NCI-H1694 (cell line): ENCODE results near the gene NPAS2.

ENCODE experiments used
- DNase-seq: peaks from one replicate; lab custom pipeline; 2025; lab: John Stamatoyannopoulos, UW

NPAS2 gene

GRCh38 chr2:100968146-100969145 is 148.5 kb downstream of the NPAS2 start:
- DNase-seq = no peak

GRCh38 chr2:100969998-100970397 is 150.1 kb downstream of the NPAS2 start:
- no peak for DNase-seq

GRCh38 chr2:100971221-100971620 is 151.3 kb downstream of the NPAS2 start:
- DNase-seq = no peak

GRCh38 chr2:100972452-100972851 is 152.5 kb downstream of the NPAS2 start:
- no peak for DNase-seq

- no peak for DNase-seq
Measured at GRCh38 chr2:100974712-100975520, 155.0 kb downstream of the NPAS2 start.

- no peak for DNase-seq
Measured at GRCh38 chr2:100975521-100975785, 155.5 kb downstream of the NPAS2 start.

GRCh38 chr2:100976061-100976460 is 156.1 kb downstream of the NPAS2 start:
- no peak for DNase-seq

GRCh38 chr2:100976645-100977391 is 156.9 kb downstream of the NPAS2 start:
- no peak for DNase-seq

GRCh38 chr2:100977511-100977910 is 157.6 kb downstream of the NPAS2 start:
- DNase-seq = no peak

- no peak for DNase-seq
Measured at GRCh38 chr2:100978582-100979191, 158.7 kb downstream of the NPAS2 start.

GRCh38 chr2:100980046-100980445 is 160.1 kb downstream of the NPAS2 start:
- DNase-seq = no peak

- DNase-seq = no peak
Measured at GRCh38 chr2:100981011-100981410, 161.1 kb downstream of the NPAS2 start.

GRCh38 chr2:100982431-100982861 is 162.5 kb downstream of the NPAS2 start:
- no peak for DNase-seq

- DNase-seq = no peak
Measured at GRCh38 chr2:100983201-100983600, 163.3 kb downstream of the NPAS2 start.

GRCh38 chr2:100983684-100984310 is 163.9 kb downstream of the NPAS2 start:
- no peak for DNase-seq

- peak; percentile 44 for DNase-seq
Measured at GRCh38 chr2:100984892-100985307, 165.0 kb downstream of the NPAS2 start.

GRCh38 chr2:100986157-100986556 is 166.2 kb downstream of the NPAS2 start:
- DNase-seq = no peak

- DNase-seq = no peak
Measured at GRCh38 chr2:100987536-100987935, 167.6 kb downstream of the NPAS2 start.

- no peak for DNase-seq
Measured at GRCh38 chr2:100987974-100988373, 168.0 kb downstream of the NPAS2 start.

GRCh38 chr2:100988630-100989417 is 168.9 kb downstream of the NPAS2 start:
- DNase-seq = no peak

GRCh38 chr2:100989666-100990065 is 169.7 kb downstream of the NPAS2 start:
- no peak for DNase-seq
